ENCODE data around the gene KCTD1.

Gene KCTD1

GRCh38 chr18:26480897-26481795 lies 67.2 kb downstream of the KCTD1 start:
- no peak for DNase-seq (ENCODE audit: low spot score)

- no peak for DNase-seq (ENCODE audit: low spot score)
These were observed 68.7 kb downstream of the KCTD1 start for GRCh38 chr18:26479681-26480079.

- DNase-seq (ENCODE audit: low spot score), result no peak
These were observed 69.2 kb downstream of the KCTD1 start for GRCh38 chr18:26479065-26479680.

- no peak for DNase-seq (ENCODE audit: low spot score)
These were observed 70.4 kb downstream of the KCTD1 start for GRCh38 chr18:26477828-26478466.

GRCh38 chr18:26476697-26477096 lies 71.7 kb downstream of the KCTD1 start:
- no peak for DNase-seq (ENCODE audit: low spot score)

GRCh38 chr18:26474542-26474941 lies 73.8 kb downstream of the KCTD1 start:
- DNase-seq (ENCODE audit: low spot score), result no peak

GRCh38 chr18:26473672-26474071 lies 74.7 kb downstream of the KCTD1 start:
- DNase-seq (ENCODE audit: low spot score), result no peak

- no peak for DNase-seq (ENCODE audit: low spot score)
These were observed 76.5 kb downstream of the KCTD1 start for GRCh38 chr18:26471826-26472225.

- no peak for DNase-seq (ENCODE audit: low spot score)
These were observed 77.3 kb downstream of the KCTD1 start for GRCh38 chr18:26471027-26471426.

- DNase-seq (ENCODE audit: low spot score), result no peak
These were observed 78.2 kb downstream of the KCTD1 start for GRCh38 chr18:26470011-26470637.

GRCh38 chr18:26468931-26469340 lies 79.4 kb downstream of the KCTD1 start:
- DNase-seq (ENCODE audit: low spot score), result no peak

GRCh38 chr18:26466026-26466425 lies 82.3 kb downstream of the KCTD1 start:
- no peak for DNase-seq (ENCODE audit: low spot score)

- DNase-seq (ENCODE audit: low spot score), result no peak
These were observed 82.9 kb downstream of the KCTD1 start for GRCh38 chr18:26465431-26465830.

- DNase-seq (ENCODE audit: low spot score), result no peak
These were observed 84.0 kb downstream of the KCTD1 start for GRCh38 chr18:26464128-26465011.

- DNase-seq (ENCODE audit: low spot score), result no peak
These were observed 86.0 kb downstream of the KCTD1 start for GRCh38 chr18:26462355-26462754.

GRCh38 chr18:26461405-26461804 lies 86.9 kb downstream of the KCTD1 start:
- no peak for DNase-seq (ENCODE audit: low spot score)

GRCh38 chr18:26460449-26461091 lies 87.8 kb downstream of the KCTD1 start:
- no peak for DNase-seq (ENCODE audit: low spot score)

GRCh38 chr18:26459884-26460283 lies 88.5 kb downstream of the KCTD1 start:
- no peak for DNase-seq (ENCODE audit: low spot score)

GRCh38 chr18:26459340-26459739 lies 89.0 kb downstream of the KCTD1 start:
- DNase-seq (ENCODE audit: low spot score), result no peak

GRCh38 chr18:26458526-26459232 lies 89.7 kb downstream of the KCTD1 start:
- no peak for DNase-seq (ENCODE audit: low spot score)
